ENCODE results near the gene GET3. TPM values are rescaled to one million over a fixed set of nuclear protein-coding genes. Genes with fewer than 3 reads are reported as not detected.

Gene GET3
- total and polyA plus RNA-seq, 4 donors = 22.8 to 44.1 (median 27.2) TPM

- Histone ChIP-seq H3K36me3 (ENCODE audit: control insufficient read depth in 4 of 4, insufficient read depth in 3 of 4, low read depth in 1 of 4, low read length in 3 of 4) (peaks cover 9 to 24% (median 14%) of the 10 kb centered on the region in 4 donors), H3K27ac (ENCODE audit: low read depth in 1 of 2, low read length in 2 of 2) (no peak overlapping the region), H3K27me3 (ENCODE audit: control insufficient read depth in 4 of 4, insufficient read depth in 4 of 4, low read length in 3 of 4) (peaks cover 0 to 2% (median 0%) of the 10 kb centered on the region in 4 donors), H3K9me3 (ENCODE audit: control insufficient read depth in 4 of 4, low read length in 3 of 4) (no peaks in the 10 kb centered on the region), H3K4me1 (ENCODE audit: control insufficient read depth in 4 of 4, insufficient read depth in 4 of 4, low read length in 3 of 4) (no peaks in the 10 kb centered on the region), H3K4me3 (ENCODE audit: low read depth in 1 of 3, low read length in 3 of 3) (no peak overlapping the region), H3K9ac (ENCODE audit: low read depth in 1 of 2, low read length in 2 of 2) (no peak overlapping the region)
- no peak for DNase-seq (ENCODE audit: low spot score)
- TF ChIP-seq NR2F2 (IDR thresholded peaks at IDR 0.05) (no peak), RAD21 (IDR thresholded peaks at IDR 0.05) (no peak), RXRA (IDR thresholded peaks at IDR 0.05) (no peak), FOXA2 (IDR thresholded peaks at IDR 0.05) (no peak), ATF3 (IDR thresholded peaks at IDR 0.05) (no peak), EGR1 (IDR thresholded peaks at IDR 0.05; ENCODE audit: low read depth in 2 of 2) (no peak), TAF1 (conservative IDR thresholded peaks at IDR 0.05) (no peak), GABPA (IDR thresholded peaks at IDR 0.05 in 1 of 2, conservative IDR thresholded peaks at IDR 0.05 in 1 of 2) (no peak), REST (IDR thresholded peaks at IDR 0.05) (no peak)
- TF ChIP-seq, protein P1, sequence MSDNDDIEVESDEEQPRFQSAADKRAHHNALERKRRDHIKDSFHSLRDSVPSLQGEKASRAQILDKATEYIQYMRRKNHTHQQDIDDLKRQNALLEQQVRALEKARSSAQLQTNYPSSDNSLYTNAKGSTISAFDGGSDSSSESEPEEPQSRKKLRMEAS (IDR thresholded peaks at IDR 0.05) = no peak
- TF ChIP-seq, protein P2, sequence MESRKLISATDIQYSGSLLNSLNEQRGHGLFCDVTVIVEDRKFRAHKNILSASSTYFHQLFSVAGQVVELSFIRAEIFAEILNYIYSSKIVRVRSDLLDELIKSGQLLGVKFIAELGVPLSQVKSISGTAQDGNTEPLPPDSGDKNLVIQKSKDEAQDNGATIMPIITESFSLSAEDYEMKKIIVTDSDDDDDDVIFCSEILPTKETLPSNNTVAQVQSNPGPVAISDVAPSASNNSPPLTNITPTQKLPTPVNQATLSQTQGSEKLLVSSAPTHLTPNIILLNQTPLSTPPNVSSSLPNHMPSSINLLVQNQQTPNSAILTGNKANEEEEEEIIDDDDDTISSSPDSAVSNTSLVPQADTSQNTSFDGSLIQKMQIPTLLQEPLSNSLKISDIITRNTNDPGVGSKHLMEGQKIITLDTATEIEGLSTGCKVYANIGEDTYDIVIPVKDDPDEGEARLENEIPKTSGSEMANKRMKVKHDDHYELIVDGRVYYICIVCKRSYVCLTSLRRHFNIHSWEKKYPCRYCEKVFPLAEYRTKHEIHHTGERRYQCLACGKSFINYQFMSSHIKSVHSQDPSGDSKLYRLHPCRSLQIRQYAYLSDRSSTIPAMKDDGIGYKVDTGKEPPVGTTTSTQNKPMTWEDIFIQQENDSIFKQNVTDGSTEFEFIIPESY (IDR thresholded peaks at IDR 0.05) = no peak
- WGBS = 84% methylated on average over 6 of the region's 6 CpGs
Measured at GRCh38 chr19:12748489-12748888, 11.2 kb downstream of the GET3 start.

DNA sequence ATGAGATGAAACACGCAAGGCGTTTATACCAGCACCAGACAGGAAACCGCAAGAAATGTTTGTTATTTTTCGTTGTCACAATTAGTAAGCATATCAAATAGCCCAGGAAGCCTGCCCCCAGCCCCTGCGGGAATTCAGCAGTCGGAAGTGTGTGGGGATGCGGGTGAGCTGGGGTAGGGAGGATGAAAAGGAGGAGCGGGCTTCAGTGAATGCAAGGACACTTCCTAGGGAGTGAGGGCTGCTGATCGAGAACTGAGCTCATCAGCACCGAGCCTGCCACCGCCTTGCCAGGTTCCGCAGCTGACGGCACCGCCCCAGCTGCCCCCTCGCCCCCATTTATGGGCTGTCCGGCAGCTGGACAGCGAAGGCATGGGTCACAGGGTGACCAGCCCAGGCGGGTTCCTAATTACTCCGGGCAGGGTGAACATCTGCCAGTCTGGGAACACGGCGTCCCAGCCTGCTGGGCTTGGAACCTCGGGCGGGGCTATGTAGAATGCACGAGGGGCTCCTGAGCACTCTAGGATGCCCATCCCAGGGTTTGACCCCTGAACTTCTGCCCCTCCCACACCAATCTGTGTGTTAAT, 12.7 kb downstream of the GET3 start:
- Histone ChIP-seq H3K4me1 (ENCODE audit: control insufficient read depth in 4 of 4, insufficient read depth in 4 of 4, low read length in 3 of 4) (no peaks in the 10 kb centered on the region), H3K27ac (ENCODE audit: low read depth in 1 of 2, low read length in 2 of 2) (no peak overlapping the region), H3K27me3 (ENCODE audit: control insufficient read depth in 4 of 4, insufficient read depth in 4 of 4, low read length in 3 of 4) (peaks cover 0 to 2% (median 0%) of the 10 kb centered on the region in 4 donors), H3K4me3 (ENCODE audit: low read depth in 1 of 3, low read length in 3 of 3) (no peak overlapping the region), H3K9me3 (ENCODE audit: control insufficient read depth in 4 of 4, low read length in 3 of 4) (no peaks in the 10 kb centered on the region), H3K36me3 (ENCODE audit: control insufficient read depth in 4 of 4, insufficient read depth in 3 of 4, low read depth in 1 of 4, low read length in 3 of 4) (peaks cover 9 to 19% (median 12%) of the 10 kb centered on the region in 4 donors), H3K9ac (ENCODE audit: low read depth in 1 of 2, low read length in 2 of 2) (no peak overlapping the region)
- 41% methylated on average over 24 of the region's 24 CpGs for WGBS
- TF ChIP-seq, protein P2 (IDR thresholded peaks at IDR 0.05) = no peak
- TF ChIP-seq, protein P1 (IDR thresholded peaks at IDR 0.05) = no peak
- no peak for TF ChIP-seq TAF1 (conservative IDR thresholded peaks at IDR 0.05)
- TF ChIP-seq YY1 (IDR thresholded peaks at IDR 0.05) = no peak
- TF ChIP-seq REST (IDR thresholded peaks at IDR 0.05) = no peak
- TF ChIP-seq RXRA (IDR thresholded peaks at IDR 0.05) = no peak
- no peak for TF ChIP-seq EGR1 (IDR thresholded peaks at IDR 0.05; ENCODE audit: low read depth in 2 of 2)
- no peak for TF ChIP-seq JUND (IDR thresholded peaks at IDR 0.05)
- no peak for TF ChIP-seq ATF3 (IDR thresholded peaks at IDR 0.05)
- TF ChIP-seq NR2F2 (IDR thresholded peaks at IDR 0.05) = no peak
- no peak for TF ChIP-seq SP1 (IDR thresholded peaks at IDR 0.05)
- no peak for DNase-seq (ENCODE audit: low spot score)

Data from liver (tissue), 9 donors.